Measurements from ENCODE around the gene PTPRJ. TPM values are rescaled to one million over a fixed set of nuclear protein-coding genes. Genes with fewer than 3 reads are reported as not detected.
A peak's percentile ranks its signal among the peaks of the same experiment; 100 is the strongest.

The PTPRJ gene
- total RNA-seq, 6 experiments from 2014 or later, result 12.5 to 33.0 (median 19.8) TPM

GRCh38 chr11:48210052-48210451 is 229.7 kb downstream of the PTPRJ start:
- DNase-seq (peak in 1 of 3 donors; percentile 18), ATAC-seq (no peak)
- Histone ChIP-seq H3K4me1 (no peaks in the 10 kb centered on the region), H3K9me3 (no peaks in the 10 kb centered on the region), H3K36me3 (no peaks in the 10 kb centered on the region), H3K27me3 (no peaks in the 10 kb centered on the region), H3K27ac (no peak overlapping the region), H3K4me3 (no peak overlapping the region)
- TF ChIP-seq CTCF (IDR thresholded peaks at IDR 0.05), result peak in 3 of 4 donors; percentile 5 to 26 (median 14)
- TF ChIP-seq POLR2A (IDR thresholded peaks at IDR 0.05), result no peak
- intact Hi-C loops (cut with DNase I), result no loop called here
- WGBS (ENCODE audit: insufficient coverage, low coverage, low lambda C conversion rate, missing lambda C conversion rate), result 10% methylated on average over 7 of the region's 7 CpGs

GRCh38 chr11:48216510-48216909 is 236.2 kb downstream of the PTPRJ start, which contains the start of gene OR4B1:
OR4B1 (plus strand) TSS chr11:48216810; CDS start chr11:48216810, 0 bp downstream.
- H3K36me3 ChIP-seq, result no peaks in the 10 kb centered on the region
- TF ChIP-seq POLR2A (IDR thresholded peaks at IDR 0.05), result no peak
- no peak for TF ChIP-seq CTCF (IDR thresholded peaks at IDR 0.05)
- no peak within 1 kb of the TSS for H3K27ac ChIP-seq
- DNase-seq (no peak), ATAC-seq (no peak)
- no peaks in the 10 kb centered on the region for H3K9me3 ChIP-seq
- intact Hi-C loops (cut with DNase I), result no loop called here
- H3K4me1 ChIP-seq, result no peaks in the 10 kb centered on the region
- no peak within 1 kb of the TSS for H3K4me3 ChIP-seq
- no peaks in the 10 kb centered on the region for H3K27me3 ChIP-seq
- WGBS (ENCODE audit: insufficient coverage, low coverage, low lambda C conversion rate, missing lambda C conversion rate), result 39% methylated on average over 2 of the region's 2 CpGs

MicroRNAs encoded within 50 kb of the gene (microRNA counts, 767-probe panel; counts per million panel counts)
- 237 counts per million for microRNA hsa-miR-3161

Small RNA genes within 50 kb of the gene (microRNA-seq; reads per million reads assigned to microRNA genes)
- gene MIR3161, result 0 to 0.64 reads per million in 2 donors

Small RNA genes within 50 kb of the gene (small RNA-seq; reads per million reads assigned to genes)
- gene MIR3161, result 0 reads per million in 2 experiments

Other genes starting within 250 kb of the PTPRJ start
- gene FNBP4, start 213.2 kb upstream of the PTPRJ start, total RNA-seq, result 10 to 100 TPM; 20.2 to 43.3 (median 29.9) TPM
- gene NUP160, start 132.2 kb upstream of the PTPRJ start, total RNA-seq, result 10 to 100 TPM in 5 of 6 experiments, 1 to 10 TPM in 1; 9.5 to 14.3 (median 11.2) TPM
- gene OR4B1, start 236.3 kb downstream of the PTPRJ start, total RNA-seq, result not detected

All from right lobe of liver (tissue), 6 donors.